Esophagus muscularis mucosa (tissue), 4 donors: Measurements from ENCODE around the gene NRF1.

ENCODE experiments used
- CTCF ChIP-seq, 3 experiments: fragments of 200-600 bp in 2 of 3; fragments of 450-650 bp in 1 of 3; sonication (generic) in 2 of 3; IDR thresholded peaks; one replicate each; pipeline ENCODE4 v1.5.1; 2017 to 2019; ENCODE audit warnings: antibody characterized with exemption in 3 of 3, mild to moderate bottlenecking in 2 of 3, moderate library complexity in 1 of 3
- EP300 ChIP-seq: sonication (generic); formaldehyde crosslinking; IDR thresholded peaks from one replicate; pipeline ENCODE4 v1.6.1; 2017; ENCODE audit warnings: antibody characterized with exemption
- POLR2A ChIP-seq: fragments of 450-650 bp; IDR thresholded peaks from one replicate; pipeline ENCODE4 v1.6.1; 2017; ENCODE audit warnings: antibody characterized with exemption, moderate library complexity, mild to moderate bottlenecking, low read depth
- POLR2AphosphoS5 ChIP-seq, 2 donors: sonication (generic); formaldehyde crosslinking; IDR thresholded peaks; one replicate each; pipeline ENCODE4 v1.6.1; 2017; ENCODE audit warnings: antibody characterized with exemption in 2 of 2

GRCh38 chr7:129612112-129613015, 844 bp downstream of the NRF1 start:
- TF ChIP-seq CTCF (IDR thresholded peaks at IDR 0.05) (peak; percentile 51 to 72 (median 65)), POLR2AphosphoS5 (IDR thresholded peaks at IDR 0.05) (no peak), POLR2A (no peak), EP300 (no peak)
